ENCODE results near the gene TBC1D7.

TBC1D7 gene

GRCh38 chr6:13286181-13286580 lies 42.2 kb downstream of the TBC1D7 start:
- TF ChIP-seq POLR2A (IDR thresholded peaks at IDR 0.05; ENCODE audit: low read length) (no peak), GATA1 (IDR thresholded peaks at IDR 0.05; ENCODE audit: low read depth, low read length) (no peak)
- DNase-seq: no peak

DNA sequence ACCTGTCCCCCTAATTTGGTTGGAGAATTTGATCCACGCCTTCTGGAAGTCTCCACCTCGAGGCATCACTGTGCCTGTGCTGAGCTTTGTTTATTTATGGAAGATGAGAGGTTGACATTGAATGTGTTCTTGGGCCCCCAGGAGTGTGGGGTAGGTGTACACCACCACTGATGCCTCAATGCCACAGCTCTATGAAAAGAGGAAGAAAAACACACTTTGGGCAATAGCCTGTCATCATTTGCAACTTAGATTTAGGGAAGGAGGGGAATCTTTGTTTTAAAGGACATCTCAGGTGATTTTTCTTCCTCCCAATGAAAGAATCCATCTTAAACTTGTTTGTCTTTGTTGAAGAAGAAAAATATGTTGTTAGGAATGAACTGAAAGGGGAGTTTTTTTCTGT lies 42.6 kb downstream of the TBC1D7 start:
- TF ChIP-seq POLR2A (IDR thresholded peaks at IDR 0.05; ENCODE audit: low read length) (no peak), GATA1 (IDR thresholded peaks at IDR 0.05; ENCODE audit: low read depth, low read length) (no peak)
- DNase-seq: no peak

DNA sequence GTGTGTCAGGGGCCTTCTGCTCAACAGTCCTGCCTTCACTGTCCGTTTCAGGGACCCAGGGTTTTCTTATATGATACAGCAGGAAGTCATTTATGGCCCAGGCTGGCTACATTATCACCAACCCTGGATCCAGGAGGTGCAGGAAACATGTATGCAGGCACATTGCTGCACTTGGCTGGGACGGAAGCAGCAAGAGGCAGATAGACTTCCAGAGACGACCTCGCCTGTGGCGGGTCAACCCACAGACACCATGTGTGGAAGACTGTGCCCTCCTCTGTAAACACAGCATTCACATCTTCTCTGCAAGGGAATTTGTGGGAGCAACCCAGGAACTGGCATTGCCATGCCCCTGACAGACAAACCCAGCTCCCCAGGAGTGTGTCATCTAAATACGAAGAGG lies 43.7 kb downstream of the TBC1D7 start:
- TF ChIP-seq GATA1 (IDR thresholded peaks at IDR 0.05; ENCODE audit: low read depth, low read length): no peak
- no peak for TF ChIP-seq POLR2A (IDR thresholded peaks at IDR 0.05; ENCODE audit: low read length)
- DNase-seq: no peak

DNA sequence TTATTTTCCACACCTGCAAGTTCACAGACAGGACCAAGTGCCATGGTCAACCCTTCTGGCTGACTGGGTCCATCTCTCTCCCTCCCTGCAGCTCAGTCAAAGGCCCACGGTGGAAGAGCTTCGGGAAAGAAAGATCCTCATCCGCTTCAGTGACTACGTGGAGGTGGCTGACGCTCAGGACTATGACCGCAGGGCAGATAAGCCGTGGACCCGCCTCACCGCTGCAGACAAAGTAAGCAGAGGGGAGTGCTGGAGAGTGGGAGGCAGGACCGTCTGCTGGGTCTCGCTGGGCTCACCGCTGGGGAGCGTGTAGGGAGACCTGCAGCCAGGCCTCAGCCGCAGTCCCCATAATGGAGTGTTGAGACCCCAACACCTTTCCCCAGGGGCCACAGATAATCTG lies 45.0 kb downstream of the TBC1D7 start:
- TF ChIP-seq POLR2A (IDR thresholded peaks at IDR 0.05; ENCODE audit: low read length) (no peak), GATA1 (IDR thresholded peaks at IDR 0.05; ENCODE audit: low read depth, low read length) (no peak)
- DNase-seq: no peak

DNA sequence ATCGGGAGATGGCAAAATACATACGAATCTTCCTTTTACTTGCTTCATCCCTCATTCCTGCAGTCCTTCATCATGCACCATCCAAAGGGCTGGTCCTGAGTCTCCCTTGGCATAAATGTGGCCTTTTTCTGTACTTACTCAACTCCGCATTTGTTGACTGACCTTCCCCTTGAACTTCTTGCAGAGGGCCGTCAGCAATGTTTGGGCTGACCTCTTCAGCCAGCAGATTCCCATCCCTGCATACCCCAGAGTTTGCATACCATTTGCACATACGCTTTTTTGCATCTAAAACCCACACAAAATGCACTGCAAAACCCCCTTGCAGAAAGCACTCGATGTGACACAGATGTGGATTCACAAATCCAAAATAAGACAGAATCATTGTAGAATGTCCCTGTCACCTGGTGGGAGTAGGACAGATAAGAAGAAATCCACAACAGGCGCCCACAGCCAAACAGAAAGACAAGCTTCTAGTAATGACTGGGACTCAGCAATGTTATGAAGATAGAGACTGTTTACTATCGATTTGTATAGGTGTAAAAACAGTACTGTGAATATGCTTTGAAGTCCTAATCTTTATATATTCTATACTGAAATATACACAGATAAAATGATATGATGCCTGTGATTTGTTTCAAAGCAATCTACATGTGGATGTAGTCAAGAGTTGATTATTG lies 45.8 kb downstream of the TBC1D7 start:
- no peak for DNase-seq
- no peak for TF ChIP-seq GATA1 (IDR thresholded peaks at IDR 0.05; ENCODE audit: low read depth, low read length)
- TF ChIP-seq POLR2A (IDR thresholded peaks at IDR 0.05; ENCODE audit: low read length): no peak

GRCh38 chr6:13281686-13282085 lies 46.7 kb downstream of the TBC1D7 start:
- no peak for TF ChIP-seq POLR2A (IDR thresholded peaks at IDR 0.05; ENCODE audit: low read length)
- TF ChIP-seq GATA1 (IDR thresholded peaks at IDR 0.05; ENCODE audit: low read depth, low read length): no peak
- DNase-seq: no peak

GRCh38 chr6:13280254-13280653 lies 48.1 kb downstream of the TBC1D7 start:
- TF ChIP-seq GATA1 (IDR thresholded peaks at IDR 0.05; ENCODE audit: low read depth, low read length): no peak
- no peak for TF ChIP-seq POLR2A (IDR thresholded peaks at IDR 0.05; ENCODE audit: low read length)

DNA sequence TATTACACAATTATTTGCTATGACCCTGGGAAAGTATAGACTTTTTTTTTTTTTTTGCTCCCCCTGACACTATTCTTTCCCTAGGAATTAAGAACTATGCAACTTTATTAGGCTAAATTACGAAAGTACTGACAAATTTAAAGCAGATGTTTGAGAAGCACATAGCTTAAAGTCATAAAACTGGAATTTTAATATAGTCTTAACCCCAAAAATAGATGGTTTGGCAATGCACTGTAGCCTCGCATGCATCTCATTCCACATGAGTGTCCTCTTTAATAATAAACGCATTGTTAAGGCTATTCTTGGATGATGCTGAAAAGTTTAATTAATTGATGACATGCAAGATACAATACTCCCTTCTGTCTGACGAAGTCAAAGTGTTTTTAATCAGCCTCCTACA lies 49.3 kb downstream of the TBC1D7 start:
- no peak for TF ChIP-seq GATA1 (IDR thresholded peaks at IDR 0.05; ENCODE audit: low read depth, low read length)
- no peak for TF ChIP-seq POLR2A (IDR thresholded peaks at IDR 0.05; ENCODE audit: low read length)
- DNase-seq: no peak

More at GRCh38 chr6:13280254-13280653, 48.1 kb downstream of the TBC1D7 start:
- no peak for DNase-seq

DNA sequence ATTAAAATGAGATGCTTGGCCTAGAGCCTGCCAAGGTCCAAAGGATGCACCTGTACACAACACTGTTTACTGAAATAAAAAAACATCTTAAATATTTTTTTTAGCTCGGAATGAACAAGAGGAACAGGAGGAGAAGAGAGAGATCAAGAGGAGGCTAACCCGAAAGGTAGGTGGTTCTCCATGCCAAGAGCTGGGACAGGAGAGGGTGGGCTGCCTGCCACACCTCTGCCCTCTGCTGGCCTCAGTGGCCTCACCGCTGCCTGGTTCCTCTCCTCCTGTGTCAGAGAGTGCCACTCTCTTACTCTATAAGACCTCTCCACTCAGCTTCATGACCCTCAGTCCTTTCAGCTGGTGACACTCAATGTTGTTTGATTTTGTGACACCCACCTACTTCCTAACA lies 50.2 kb downstream of the TBC1D7 start:
- TF ChIP-seq POLR2A (IDR thresholded peaks at IDR 0.05; ENCODE audit: low read length): no peak
- peak in 1 of 2 experiments; percentile 8 for DNase-seq

GRCh38 chr6:13277231-13277630 lies 51.1 kb downstream of the TBC1D7 start:
- TF ChIP-seq POLR2A (IDR thresholded peaks at IDR 0.05; ENCODE audit: low read length) (no peak), GATA1 (IDR thresholded peaks at IDR 0.05; ENCODE audit: low read depth, low read length) (no peak)
- no peak for DNase-seq

GRCh38 chr6:13275435-13275989 lies 52.8 kb downstream of the TBC1D7 start:
- TF ChIP-seq POLR2A (IDR thresholded peaks at IDR 0.05; ENCODE audit: low read length): peak; percentile 20
- TF ChIP-seq GATA1 (IDR thresholded peaks at IDR 0.05; ENCODE audit: low read depth, low read length): no peak
- DNase-seq: no peak

- TF ChIP-seq GATA1 (IDR thresholded peaks at IDR 0.05; ENCODE audit: low read depth, low read length) (no peak), POLR2A (IDR thresholded peaks at IDR 0.05; ENCODE audit: low read length) (no peak)
- no peak for DNase-seq
Measured at GRCh38 chr6:13274707-13275434, 53.5 kb downstream of the TBC1D7 start.

DNA sequence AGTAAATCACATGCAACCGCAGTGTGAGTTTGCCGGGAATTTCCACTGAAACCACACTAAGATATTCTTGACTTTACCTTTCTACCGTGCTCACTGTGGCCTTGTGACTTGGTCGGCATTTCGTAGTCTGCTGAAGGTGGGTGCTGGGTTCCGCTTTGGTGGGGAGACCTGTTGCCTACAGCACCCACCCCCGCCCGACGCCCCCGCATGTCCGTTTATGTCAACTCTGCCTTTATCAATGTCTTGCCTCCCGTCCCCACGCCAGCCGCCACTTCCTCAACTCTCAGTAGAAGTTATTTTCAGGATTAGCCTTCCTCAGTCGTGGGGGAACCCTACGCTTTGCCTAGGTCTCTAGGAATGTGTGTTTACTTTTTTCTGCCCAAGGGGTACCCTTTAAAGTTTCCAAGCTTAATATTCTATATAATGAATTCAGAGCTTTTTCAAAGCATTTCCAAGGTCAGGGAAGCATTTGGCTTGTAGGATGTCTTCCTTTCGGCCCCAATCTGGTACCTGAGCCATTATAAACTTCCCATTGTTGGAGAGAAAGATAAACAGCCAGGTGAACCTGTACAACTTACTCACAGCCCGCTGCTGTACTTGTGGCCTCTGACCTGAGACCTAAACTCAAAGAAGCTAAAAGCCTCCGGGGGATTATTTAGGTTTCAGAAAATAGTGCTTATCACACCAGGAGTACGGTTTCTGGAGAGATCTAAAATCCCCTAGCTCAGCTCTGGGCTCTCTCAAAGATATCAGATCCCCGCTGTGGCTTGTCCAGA lies 54.2 kb downstream of the TBC1D7 start:
- no peak for TF ChIP-seq GATA1 (IDR thresholded peaks at IDR 0.05; ENCODE audit: low read depth, low read length)
- peak; percentile 30 for TF ChIP-seq POLR2A (IDR thresholded peaks at IDR 0.05; ENCODE audit: low read length)
- peak; percentile 47 to 56 for DNase-seq
